ENCODE results near the gene TULP3.

GRCh38 chr12:2940564-2940963, 49.9 kb downstream of the TULP3 start:
- TF ChIP-seq CTCF (conservative IDR thresholded peaks at IDR 0.05; ENCODE audit: low read length) = no peak
- TF ChIP-seq EZH2phosphoT487 (IDR thresholded peaks at IDR 0.05; ENCODE audit: borderline replicate concordance, low read depth, low read length) = no peak
